Endothelial cell (in vitro differentiated cells): ENCODE data around the gene TIPARP. TPM values are rescaled to one million over a fixed set of nuclear protein-coding genes. Genes with fewer than 3 reads are reported as not detected.

Source experiments
- DNase-seq: peaks from one replicate; pipeline ENCODE4 v3.0.0; 2021; ENCODE audit warnings: low spot score
- H3K27ac Mint-ChIP-seq: one replicate; pipeline ENCODE4 v1.8.0; 2021; ENCODE audit warnings: mixed read lengths, inconsistent platforms; ENCODE audit not compliant: unreplicated experiment
- H3K27me3 Mint-ChIP-seq: one replicate; pipeline ENCODE4 v1.8.0; 2021; ENCODE audit warnings: mild to moderate bottlenecking, moderate library complexity, mixed read lengths, inconsistent platforms; ENCODE audit not compliant: unreplicated experiment
- H3K36me3 Mint-ChIP-seq: one replicate; pipeline ENCODE4 v1.8.0; 2021; ENCODE audit warnings: mild to moderate bottlenecking, low read depth, mixed read lengths, inconsistent platforms; ENCODE audit not compliant: unreplicated experiment
- H3K4me1 Mint-ChIP-seq: one replicate; pipeline ENCODE4 v1.8.0; 2021; ENCODE audit warnings: mild to moderate bottlenecking, mixed read lengths, inconsistent platforms; ENCODE audit not compliant: unreplicated experiment
- H3K4me3 Mint-ChIP-seq: one replicate; pipeline ENCODE4 v1.8.0; 2021; ENCODE audit warnings: mild to moderate bottlenecking, mixed read lengths, inconsistent platforms; ENCODE audit not compliant: unreplicated experiment
- H3K9me3 Mint-ChIP-seq: one replicate; pipeline ENCODE4 v1.8.0; 2021; ENCODE audit warnings: mixed read lengths, inconsistent platforms; ENCODE audit not compliant: unreplicated experiment
- CTCF ChIP-seq: fragments of 200-600 bp; sonication (generic); IDR thresholded peaks from one replicate; pipeline ENCODE4 v1.5.0; 2021; ENCODE audit warnings: antibody characterized with exemption; ENCODE audit not compliant: unreplicated experiment
- total RNA-seq: library from RNA; stranded (reverse); fragmentation: NEBNext Ultra II Directional; extraction: Animal tissue kit (Norgen Biotek cat#: 25700); gene quantifications from one replicate; pipeline ENCODE4 v1.2.1, GENCODE V29; 2021; ENCODE audit not compliant: unreplicated experiment

The TIPARP gene
- total RNA-seq, 1 donor from 2014 or later = 8.9 TPM

DNA sequence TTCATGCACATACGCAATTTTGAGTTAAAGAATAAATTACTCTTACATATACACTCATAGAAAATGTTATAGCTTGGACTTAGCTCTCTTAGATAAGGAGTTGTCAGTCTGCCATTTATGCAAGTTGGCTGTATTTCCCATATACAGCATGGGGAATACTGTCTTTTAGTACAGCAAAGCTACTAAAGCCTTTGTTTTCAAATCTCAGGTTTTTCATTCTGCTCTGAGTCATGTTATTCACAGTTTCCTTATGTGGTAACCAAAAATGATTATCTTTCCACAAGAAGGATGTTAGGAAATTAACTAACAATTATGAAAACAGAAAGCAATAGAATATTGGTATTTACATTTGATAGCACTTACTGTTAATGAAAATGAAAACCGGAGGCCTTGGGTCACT lies 4.3 kb upstream of the TIPARP start:
- H3K4me3 Mint-ChIP-seq = no peak overlapping the region
- H3K9me3 Mint-ChIP-seq = no peaks in the 10 kb centered on the region
- no peak overlapping the region for H3K27ac Mint-ChIP-seq
- no peaks in the 10 kb centered on the region for H3K27me3 Mint-ChIP-seq
- no peak for TF ChIP-seq CTCF
- H3K36me3 Mint-ChIP-seq = no peaks in the 10 kb centered on the region
- H3K4me1 Mint-ChIP-seq = no peaks in the 10 kb centered on the region
- DNase-seq = no peak

DNA sequence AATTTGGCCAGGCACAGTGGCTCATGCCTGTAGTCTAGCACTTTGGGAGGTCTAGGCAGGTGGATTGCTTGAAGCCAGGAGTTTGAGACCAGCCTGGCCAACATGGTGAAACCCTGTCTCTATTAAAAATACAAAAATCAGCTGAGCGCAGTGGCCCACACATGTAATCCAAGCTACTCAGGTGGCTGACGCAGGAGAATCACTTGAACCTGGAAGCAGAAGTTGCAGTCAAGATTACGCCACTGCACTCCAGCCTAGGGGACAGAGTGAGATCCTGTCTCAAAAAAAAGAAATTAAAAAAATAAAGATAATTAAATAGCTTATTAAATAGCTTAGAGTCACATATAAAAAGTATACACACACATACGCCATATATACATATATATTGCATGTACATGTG lies 3.7 kb upstream of the TIPARP start:
- H3K27ac Mint-ChIP-seq = no peak overlapping the region
- H3K9me3 Mint-ChIP-seq = no peaks in the 10 kb centered on the region
- H3K36me3 Mint-ChIP-seq = no peaks in the 10 kb centered on the region
- H3K27me3 Mint-ChIP-seq = no peaks in the 10 kb centered on the region
- H3K4me1 Mint-ChIP-seq = no peaks in the 10 kb centered on the region
- no peak for DNase-seq
- no peak for TF ChIP-seq CTCF
- no peak overlapping the region for H3K4me3 Mint-ChIP-seq

GRCh38 chr3:156673732-156674045 lies 701 bp upstream of the TIPARP start:
- DNase-seq = no peak
- no peak overlapping the region for H3K27ac Mint-ChIP-seq
- H3K27me3 Mint-ChIP-seq = peaks cover 6% of the 10 kb centered on the region
- H3K4me3 Mint-ChIP-seq = peak overlapping the region; percentile 89
- no peaks in the 10 kb centered on the region for H3K9me3 Mint-ChIP-seq
- peaks cover 9% of the 10 kb centered on the region for H3K4me1 Mint-ChIP-seq
- peaks cover 16% of the 10 kb centered on the region for H3K36me3 Mint-ChIP-seq
- TF ChIP-seq CTCF = no peak

- H3K27ac Mint-ChIP-seq = peak overlapping the region; percentile 43
- peak overlapping the region; percentile 89 for H3K4me3 Mint-ChIP-seq
- peak; percentile 58 for DNase-seq
Measured at GRCh38 chr3:156674911-156675829, 780 bp downstream of the TIPARP start.

More at GRCh38 chr3:156674911-156675829, 780 bp downstream of the TIPARP start:
- TF ChIP-seq CTCF = peak; percentile 70
- Mint-ChIP-seq H3K4me1 (peaks cover 9% of the 10 kb centered on the region), H3K27me3 (peaks cover 6% of the 10 kb centered on the region), H3K36me3 (peaks cover 16% of the 10 kb centered on the region), H3K9me3 (no peaks in the 10 kb centered on the region)
